K562 (cell line): ENCODE measurements around the gene TNNT2. TPM values are rescaled to one million over a fixed set of nuclear protein-coding genes. Genes with fewer than 3 reads are reported as not detected.

Experiments used
- ATAC-seq: fragments of 200-7000 bp; cut with Tn5 transposase; 3 replicates; pipeline ENCODE4 v1.9.1; 2020; ENCODE audit warnings: moderate library complexity
- BruUV-seq: library from RNA; stranded (reverse); fragments of 400-500 nt; replicated peaks from 2 replicates; lab custom pipeline; 2021; lab: Mats Ljungman, UMichigan
- CTCF ChIA-PET: fragments of 300-600 bp; formaldehyde crosslinking; extraction: SDS; loops from one replicate; lab custom pipeline; 2021; ENCODE audit warnings: low intra/inter-chr PET ratio; lab: Yijun Ruan, JAX
- POLR2A ChIA-PET: fragments of 300-600, 350-650 bp; sonication (Branson Sonifier 250); formaldehyde crosslinking; extraction: SDS; loops from one replicate; lab custom pipeline; 2021; ENCODE audit warnings: antibody characterized with exemption, inconsistent platforms; lab: Yijun Ruan, JAX
- DNase-seq, 4 experiments: peaks; one replicate each; pipeline versions ENCODE4 v3.0.0 to v3.0.0-alpha.2; 2011 to 2018; ENCODE audit warnings: low spot score in 3 of 4, mixed read lengths in 3 of 4; ENCODE audit errors: extremely low read depth in 1 of 4
- FAIRE-seq: peaks from 2 replicates; lab custom pipeline; 2011; peaks lifted over from hg19 to GRCh38; lab: Jason Lieb, UNC
- H2AFZ ChIP-seq: 2 replicates; pipeline ENCODE4 v1.6.0; 2011; ENCODE audit warnings: low read depth, low read length, control low read depth, inconsistent platforms
- H3K27ac ChIP-seq: fragments of 200-600 bp; 3 replicates; pipeline ENCODE4 v1.8.0; 2011; ENCODE audit warnings: low read depth, mild to moderate bottlenecking, control low read depth, inconsistent platforms, low read length, moderate library complexity, mixed read lengths; ENCODE audit errors: extremely low read depth
- H3K27me3 ChIP-seq, 2 experiments: fragments of 300-600 bp in 1 of 2; 2 replicates in 1 of 2; 3 replicates in 1 of 2; pipeline versions ENCODE4 v1.6.0 to v1.8.0; 2011; ENCODE audit warnings: inconsistent platforms in 2 of 2, low read length in 2 of 2, mild to moderate bottlenecking in 1 of 2, mixed read lengths in 1 of 2, moderate library complexity in 1 of 2; ENCODE audit not compliant: control insufficient read depth in 2 of 2, insufficient read depth in 2 of 2
- H3K36me3 ChIP-seq: fragments of 300-600 bp; 3 replicates; pipeline ENCODE4 v1.8.0; 2011; ENCODE audit warnings: mild to moderate bottlenecking, low read length, inconsistent platforms; ENCODE audit not compliant: control insufficient read depth, insufficient read depth
- H3K4me1 ChIP-seq, 2 experiments: fragments of 200-600 bp in 1 of 2; replicated peaks in 1 of 2; 2 replicates in 1 of 2; 3 replicates in 1 of 2; pipeline versions ENCODE4 v1.5.1 to v1.8.0; 2011; ENCODE audit warnings: inconsistent platforms in 2 of 2, low read length in 2 of 2, mild to moderate bottlenecking in 1 of 2, mixed read lengths in 1 of 2, moderate library complexity in 1 of 2; ENCODE audit not compliant: control insufficient read depth in 2 of 2, insufficient read depth in 2 of 2
- H3K4me2 ChIP-seq: 2 replicates; pipeline ENCODE4 v1.6.1; 2011; ENCODE audit warnings: low read length, control low read depth, inconsistent platforms, mixed read lengths; ENCODE audit not compliant: insufficient read depth
- H3K4me3 ChIP-seq: fragments of 200-600 bp; sonication (generic), shearing (Covaris generic); 2 replicates; pipeline ENCODE4 v1.5.1; 2016; ENCODE audit warnings: control low read depth, inconsistent platforms
- H3K79me2 ChIP-seq: fragments of 200-600 bp; 3 replicates; pipeline ENCODE4 v1.8.0; 2011; ENCODE audit warnings: low read length, inconsistent platforms; ENCODE audit not compliant: control insufficient read depth, insufficient read depth
- H3K9ac ChIP-seq, 2 experiments: 2 replicates each; pipeline versions ENCODE4 v1.6.0 to v1.6.1; 2011; ENCODE audit warnings: low read depth in 2 of 2, low read length in 2 of 2, control low read depth in 1 of 2, inconsistent platforms in 1 of 2, mild to moderate bottlenecking in 1 of 2, mixed read lengths in 1 of 2; ENCODE audit not compliant: insufficient read depth in 1 of 2
- H3K9me1 ChIP-seq: one replicate; pipeline ENCODE4 v1.6.0; 2011; ENCODE audit warnings: inconsistent platforms, mild to moderate bottlenecking, low read length, moderate library complexity; ENCODE audit not compliant: control insufficient read depth, insufficient read depth
- H3K9me3 ChIP-seq: replicated peaks from 2 replicates; pipeline ENCODE4 v1.5.1; 2011; ENCODE audit warnings: low read depth, low read length, inconsistent platforms; ENCODE audit not compliant: control insufficient read depth, insufficient read depth
- H4K20me1 ChIP-seq: replicated peaks from 2 replicates; pipeline ENCODE4 v1.6.1; 2011; ENCODE audit warnings: low read length, inconsistent platforms, mixed read lengths; ENCODE audit not compliant: control insufficient read depth, insufficient read depth
- GTF2F1 ChIP-seq: IDR thresholded peaks from 2 replicates; pipeline ENCODE4 v1.6.1; 2011; ENCODE audit warnings: low read depth, low read length, improper control_type of control experiment
- HDAC6 ChIP-seq: IDR thresholded peaks from 2 replicates; pipeline ENCODE4 v1.6.1; 2012; ENCODE audit warnings: low read depth, mild to moderate bottlenecking, control low read depth, inconsistent platforms, low read length, moderate library complexity
- KLF10 ChIP-seq: fragments of 250-450 bp; sonication (Bioruptor Pico); IDR thresholded peaks from 2 replicates; pipeline ENCODE4 v1.6.1; 2021; ENCODE audit warnings: matching md5 sums
- LEF1 ChIP-seq: fragments of 450-650 bp; IDR thresholded peaks from 2 replicates; pipeline ENCODE4 v1.6.1; 2016; ENCODE audit warnings: mild to moderate bottlenecking
- PHB2 ChIP-seq: fragments of 450-650 bp; IDR thresholded peaks from 2 replicates; pipeline ENCODE4 v1.6.1; 2017; ENCODE audit warnings: low read depth
- RBM34 ChIP-seq: fragments of 200-400 bp; formaldehyde crosslinking; IDR thresholded peaks from 2 replicates; pipeline ENCODE4 v1.6.1; 2018; ENCODE audit warnings: low read length, borderline replicate concordance; ENCODE audit not compliant: insufficient read depth
- SREBF2 ChIP-seq: sonication (generic); formaldehyde crosslinking; IDR thresholded peaks from 2 replicates; pipeline ENCODE4 v1.4.0; 2020; ENCODE audit warnings: mild to moderate bottlenecking, missing genetic modification reagents
- STAT5A ChIP-seq: IDR thresholded peaks from 2 replicates; pipeline ENCODE4 v1.6.1; 2012; ENCODE audit warnings: low read length, inconsistent platforms, borderline replicate concordance
- TCF7 ChIP-seq: sonication (generic); IDR thresholded peaks from 2 replicates; pipeline ENCODE4 v1.6.1; 2016; ENCODE audit warnings: antibody characterized with exemption, borderline replicate concordance
- ZC3H8 ChIP-seq: fragments of 450-650 bp; IDR thresholded peaks from 2 replicates; pipeline ENCODE4 v1.6.1; 2017
- ZKSCAN3 ChIP-seq: fragments of 250-450 bp; sonication (Bioruptor Pico); IDR thresholded peaks from 2 replicates; pipeline ENCODE4 v1.4.0; 2020
- ZKSCAN8 ChIP-seq: fragments of 200-800 bp; sonication (Bioruptor generic); IDR thresholded peaks from 2 replicates; pipeline ENCODE4 v1.6.1; 2016; ENCODE audit warnings: missing genetic modification characterization, missing compliant biosample characterization
- ZNF23 ChIP-seq: fragments of 250-450 bp; sonication (Bioruptor Pico); IDR thresholded peaks from 2 replicates; pipeline ENCODE4 v1.4.0; 2020; ENCODE audit warnings: mild to moderate bottlenecking
- ZNF707 ChIP-seq: fragments of 250-450 bp; sonication (Bioruptor Pico); conservative IDR thresholded peaks from 2 replicates; pipeline ENCODE4 v1.8.0; 2022; ENCODE audit warnings: inconsistent platforms, mild to moderate bottlenecking, moderate library complexity
- ZNF76 ChIP-seq: fragments of 250-450 bp; sonication (Bioruptor Pico); IDR thresholded peaks from 2 replicates; pipeline ENCODE4 v1.4.0; 2020; ENCODE audit warnings: mild to moderate bottlenecking, moderate library complexity, borderline replicate concordance
- WGBS: fragments of 100-300 bp; shearing (Covaris generic); methylation state at CpG from one replicate; pipeline ENCODE4 v1.1.6; 2016; ENCODE audit warnings: low coverage, mixed read lengths; ENCODE audit not compliant: insufficient coverage; ENCODE audit errors: missing lambda C conversion rate; 5-methylcytosine and 5-hydroxymethylcytosine counted together
- in situ Hi-C: fragments of 300-500 bp; cut with MboI; formaldehyde crosslinking; loops from 4 replicates; pipeline ENCODE4 v1.15.0; 2018; ENCODE audit warnings: inconsistent platforms, mixed read lengths
- intact Hi-C: fragments of 100-400 bp; cut with micrococcal nuclease; formaldehyde crosslinking; loops from 2 replicates; pipeline ENCODE4 v1.14.2; 2022
- polyA plus RNA-seq, 8 experiments: library from polyadenylated mRNA; depleted of rRNA in 4 of 8; stranded (reverse) in 5 of 8; unstranded in 3 of 8; fragments of >200 nt; fragmentation: Nextera tagmentation in 2 of 8; fragmentation: Illumina TruSeq in 1 of 8; extraction: Ambion mirVana in 2 of 8; extraction: Trizol in 1 of 8; gene quantifications; 2 replicates each; pipeline versions ENCODE4 v1.2.1 to v1.2.3, GENCODE V29; 2011 to 2014; ENCODE audit warnings: inconsistent platforms in 1 of 8, missing spikeins in 1 of 8
- total RNA-seq, 7 experiments: library from RNA; depleted of rRNA in 6 of 7; stranded (reverse); fragments of >200 nt in 6 of 7; fragmentation: Illumina TruSeq in 2 of 7; extraction: Trizol in 2 of 7; gene quantifications; 2 replicates each; pipeline versions ENCODE4 v1.2.1 to v1.2.3, GENCODE V29; 2011 to 2021; ENCODE audit warnings: low replicate concordance in 1 of 7
- TF ChIP-seq, protein P1 (sequence below): fragments of 250-450 bp; sonication (Bioruptor Pico); IDR thresholded peaks from 2 replicates; pipeline ENCODE4 v1.5.0; 2021

Gene TNNT2
- total and polyA plus RNA-seq, 9 of the 15 experiments (the other 6 are each of a cell fraction or from before 2014, with no cell fraction given): not detected

DNA sequence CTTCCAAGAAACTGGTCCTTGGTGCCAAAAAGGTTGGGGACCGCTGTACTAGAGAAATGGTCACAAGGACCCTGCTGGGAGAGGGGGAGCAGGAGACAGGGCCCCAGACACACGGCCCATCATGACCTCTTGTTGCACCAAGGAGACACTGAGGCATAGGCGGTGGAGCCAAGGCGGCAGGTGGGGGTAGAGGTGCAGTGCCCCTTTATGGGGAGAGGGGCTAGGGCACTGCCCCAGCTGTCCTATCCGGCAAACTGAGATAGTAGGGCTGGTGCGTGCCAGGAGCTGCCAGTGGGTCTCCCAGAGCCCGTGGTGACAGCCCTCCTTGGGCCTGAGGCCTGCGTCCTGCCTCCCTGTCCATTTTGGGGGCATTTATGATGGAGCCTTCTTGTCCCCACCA, 20.3 kb downstream of the TNNT2 start:
- Histone ChIP-seq H4K20me1 (peaks cover 18% of the 10 kb centered on the region; the same call in 1 of the 2 replicates), H3K4me1 (peaks cover 0 to 3% of the 10 kb centered on the region in 2 experiments; a peak in 1 of 5 replicates), H3K27me3 (peaks cover 0 to 47% of the 10 kb centered on the region in 2 experiments; a peak in 2 of 5 replicates), H3K9ac (no peak overlapping the region), H3K4me3 (no peak overlapping the region), H3K9me3 (no peaks in the 10 kb centered on the region), H3K9me1 (no peaks in the 10 kb centered on the region), H2AFZ (no peak overlapping the region), H3K27ac (no peak overlapping the region), H3K36me3 (no peaks in the 10 kb centered on the region), H3K4me2 (no peak overlapping the region), H3K79me2 (no peaks in the 10 kb centered on the region)
- in situ Hi-C loops: no loop called here
- WGBS: 2% methylated on average over 8 of the region's 8 CpGs
- intact Hi-C loops: no loop called here
- BruUV-seq: no TSS peak
- no peak for DNase-seq
- FAIRE-seq: no peak
- no peak for TF ChIP-seq SREBF2 (CRISPR knock-in tag)
- no peak for TF ChIP-seq ZC3H8
- TF ChIP-seq STAT5A: no peak
- TF ChIP-seq PHB2: no peak
- no peak for TF ChIP-seq ZNF76 (CRISPR knock-in tag)
- TF ChIP-seq ZNF707: no peak
- CTCF ChIA-PET: no interaction called here
- POLR2A ChIA-PET: no interaction called here
- ATAC-seq: no peak

DNA sequence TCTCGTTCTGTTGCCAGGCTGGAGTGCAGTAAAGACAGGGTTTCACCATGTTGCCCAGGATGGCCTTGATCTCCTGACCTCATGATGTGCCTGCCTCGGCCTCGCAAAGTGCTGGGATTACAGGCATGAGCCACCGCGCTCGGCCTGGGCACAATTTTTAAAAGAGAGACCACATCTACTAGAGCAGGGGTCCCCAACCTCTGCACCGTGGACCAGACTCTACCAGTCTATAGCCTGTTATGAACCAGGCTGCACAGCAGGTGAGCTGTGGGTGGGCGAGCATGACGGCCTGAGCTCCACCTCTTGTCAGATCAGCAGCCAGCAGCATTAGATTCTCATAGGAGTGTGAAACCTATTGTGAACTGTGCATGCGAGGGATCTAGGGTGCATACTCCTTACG, 20.8 kb downstream of the TNNT2 start:
- H3K9ac ChIP-seq: no peak overlapping the region
- intact Hi-C loops (no loop called here), in situ Hi-C loops (no loop called here)
- H3K9me3 ChIP-seq: no peaks in the 10 kb centered on the region
- H3K9me1 ChIP-seq: no peaks in the 10 kb centered on the region
- ATAC-seq: no peak
- peaks cover 0 to 3% of the 10 kb centered on the region in 2 experiments; a peak in 1 of 5 replicates for H3K4me1 ChIP-seq
- H3K27me3 ChIP-seq: peaks cover 0 to 46% of the 10 kb centered on the region in 2 experiments; a peak in 2 of 5 replicates
- no peak overlapping the region for H3K4me2 ChIP-seq
- DNase-seq: no peak
- under 1% methylated on average over 11 of the region's 11 CpGs for WGBS
- FAIRE-seq: no peak
- ChIA-PET POLR2A (no interaction called here), CTCF (no interaction called here)
- H3K36me3 ChIP-seq: no peaks in the 10 kb centered on the region
- H3K27ac ChIP-seq: no peak overlapping the region
- no TSS peak for BruUV-seq
- no peak overlapping the region for H3K4me3 ChIP-seq
- peaks cover 18% of the 10 kb centered on the region; the same call in 1 of the 2 replicates for H4K20me1 ChIP-seq
- no peaks in the 10 kb centered on the region for H3K79me2 ChIP-seq
- no peak overlapping the region for H2AFZ ChIP-seq
- TF ChIP-seq LEF1: no peak
- TF ChIP-seq HDAC6: no peak
- TF ChIP-seq RBM34: no peak
- TF ChIP-seq ZKSCAN3 (CRISPR knock-in tag): no peak
- TF ChIP-seq, protein P1, sequence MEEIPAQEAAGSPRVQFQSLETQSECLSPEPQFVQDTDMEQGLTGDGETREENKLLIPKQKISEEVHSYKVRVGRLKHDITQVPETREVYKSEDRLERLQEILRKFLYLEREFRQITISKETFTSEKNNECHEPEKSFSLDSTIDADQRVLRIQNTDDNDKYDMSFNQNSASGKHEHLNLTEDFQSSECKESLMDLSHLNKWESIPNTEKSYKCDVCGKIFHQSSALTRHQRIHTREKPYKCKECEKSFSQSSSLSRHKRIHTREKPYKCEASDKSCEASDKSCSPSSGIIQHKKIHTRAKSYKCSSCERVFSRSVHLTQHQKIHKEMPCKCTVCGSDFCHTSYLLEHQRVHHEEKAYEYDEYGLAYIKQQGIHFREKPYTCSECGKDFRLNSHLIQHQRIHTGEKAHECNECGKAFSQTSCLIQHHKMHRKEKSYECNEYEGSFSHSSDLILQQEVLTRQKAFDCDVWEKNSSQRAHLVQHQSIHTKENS: no peak
- no peak for TF ChIP-seq ZNF23 (CRISPR knock-in tag)
- TF ChIP-seq GTF2F1: no peak
- TF ChIP-seq ZKSCAN8 (CRISPR knock-in tag): no peak
- no peak for TF ChIP-seq KLF10 (CRISPR knock-in tag)
- no peak for TF ChIP-seq TCF7
